T-helper 9 cell (primary cell): Measurements from ENCODE around the gene DAZ2.
"Not testable (repeated sequence)": the region's sequence is repeated elsewhere in the genome, so short reads cannot be mapped to it uniquely, and the experiment has no call there.

Experiments
- DNase-seq: peaks from one replicate; pipeline ENCODE4 v3.0.0-alpha.2; 2020
- total RNA-seq, 2 donors: gene quantifications; one replicate each; lab custom pipeline; 2026; lab: John Stamatoyannopoulos, UW

DAZ2 gene, protein sequence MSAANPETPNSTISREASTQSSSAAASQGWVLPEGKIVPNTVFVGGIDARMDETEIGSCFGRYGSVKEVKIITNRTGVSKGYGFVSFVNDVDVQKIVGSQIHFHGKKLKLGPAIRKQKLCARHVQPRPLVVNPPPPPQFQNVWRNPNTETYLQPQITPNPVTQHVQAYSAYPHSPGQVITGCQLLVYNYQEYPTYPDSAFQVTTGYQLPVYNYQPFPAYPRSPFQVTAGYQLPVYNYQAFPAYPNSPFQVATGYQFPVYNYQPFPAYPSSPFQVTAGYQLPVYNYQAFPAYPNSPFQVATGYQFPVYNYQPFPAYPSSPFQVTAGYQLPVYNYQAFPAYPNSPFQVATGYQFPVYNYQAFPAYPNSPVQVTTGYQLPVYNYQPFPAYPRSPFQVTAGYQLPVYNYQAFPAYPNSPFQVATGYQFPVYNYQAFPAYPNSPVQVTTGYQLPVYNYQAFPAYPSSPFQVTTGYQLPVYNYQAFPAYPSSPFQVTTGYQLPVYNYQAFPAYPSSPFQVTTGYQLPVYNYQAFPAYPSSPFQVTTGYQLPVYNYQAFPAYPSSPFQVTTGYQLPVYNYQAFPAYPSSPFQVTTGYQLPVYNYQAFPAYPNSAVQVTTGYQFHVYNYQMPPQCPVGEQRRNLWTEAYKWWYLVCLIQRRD
- 0 reads per million in 2 donors for total RNA-seq

GRCh38 chrY:23219233-23219632 lies at the start of gene DAZ2:
Gene DAZ2 (plus strand): TSS chrY:23219533. CDS start chrY:23219741, 208 bp downstream.
- DNase-seq = not testable (repeated sequence)

- DNase-seq = not testable (repeated sequence)
Measured at GRCh38 chrY:23198908-23199307, 20.4 kb upstream of the DAZ2 start, which contains the start of gene DAZ1. Gene DAZ1 (minus strand): TSS chrY:23199008. CDS start chrY:23198800, 208 bp downstream.

DNA sequence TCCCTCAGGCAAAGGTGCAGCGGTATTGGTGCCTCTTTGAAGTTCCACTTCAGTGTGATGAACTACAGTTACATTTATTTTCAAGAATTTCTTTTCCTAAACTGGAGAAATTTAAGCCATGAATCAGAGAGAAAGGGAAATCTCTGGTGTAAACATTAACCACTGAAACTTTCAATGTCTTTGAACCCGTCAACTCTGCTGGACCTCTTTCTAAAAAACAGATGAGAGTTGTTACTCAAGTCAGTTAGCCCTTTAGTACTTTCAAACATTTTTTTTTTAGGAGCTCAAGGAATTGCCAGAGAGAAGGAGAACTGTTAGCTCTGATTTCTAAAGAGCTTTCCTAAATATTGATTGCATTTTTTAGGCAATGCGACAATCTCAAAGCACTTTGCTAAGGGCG lies 11.9 kb upstream of the DAZ2 start:
- DNase-seq = not testable (repeated sequence)

DNA sequence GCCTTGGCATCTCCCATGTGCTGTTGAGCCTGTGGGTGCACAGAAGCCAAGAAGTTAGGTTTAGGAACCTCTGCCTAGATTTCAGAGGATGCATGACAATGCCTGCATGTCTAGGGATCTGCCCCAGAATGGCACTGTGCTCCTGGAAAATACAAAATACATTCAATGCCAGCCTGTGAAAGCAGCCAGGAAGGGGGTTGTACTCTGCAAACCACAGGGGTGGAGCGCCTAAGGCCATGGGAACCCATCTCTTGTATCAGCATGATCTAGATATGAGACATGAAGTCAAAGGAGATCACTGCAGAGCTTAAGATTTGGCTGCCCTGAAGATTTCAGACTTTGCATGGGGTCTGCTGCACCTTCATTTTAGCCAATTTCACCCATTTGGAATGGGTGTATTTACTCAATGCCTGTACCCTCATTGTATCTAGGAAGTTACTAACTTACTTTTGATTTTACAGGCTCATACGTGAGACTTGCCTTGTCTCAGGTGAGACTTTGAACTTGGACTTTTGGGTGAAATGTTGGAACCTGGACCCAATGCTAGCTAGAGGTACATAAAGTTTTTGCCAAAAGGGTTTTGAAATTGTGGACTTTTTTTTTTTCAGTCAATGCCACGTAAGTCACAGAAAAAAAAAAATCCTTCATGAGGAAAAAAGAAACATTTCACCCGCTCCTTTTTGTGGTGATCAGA lies 9.4 kb upstream of the DAZ2 start:
- DNase-seq = not testable (repeated sequence)

GRCh38 chrY:23210681-23211080 lies 8.7 kb upstream of the DAZ2 start:
- not testable (repeated sequence) for DNase-seq
